Measurements from ENCODE around the gene HOPX. TPM values are rescaled to one million over a fixed set of nuclear protein-coding genes. Genes with fewer than 3 reads are reported as not detected.

HOPX gene
- total RNA-seq, 1 experiment from 2014 or later, result not detected

DNA sequence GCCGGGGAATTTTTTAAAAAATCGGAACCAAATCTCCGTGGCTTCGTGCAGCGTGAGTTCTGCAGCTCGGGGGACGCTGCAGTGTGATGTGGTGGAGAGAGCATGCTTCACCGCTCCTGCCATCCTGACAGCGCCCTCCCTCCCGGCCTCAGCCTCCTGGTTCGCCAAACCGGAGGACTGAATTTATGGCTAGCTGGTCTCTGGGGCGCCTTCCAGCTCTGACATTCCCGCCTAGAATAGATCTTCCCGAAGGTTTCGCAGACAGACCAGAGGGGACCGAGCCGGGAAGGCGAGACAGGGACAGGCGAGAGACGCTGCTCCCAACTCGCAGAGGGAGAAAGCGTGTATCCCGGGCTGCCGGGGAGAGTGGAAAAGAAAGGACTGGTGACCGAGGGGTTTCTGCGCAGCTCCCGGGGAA, 25.9 kb downstream of the HOPX start:
- BruUV-seq (replicated peaks), result no TSS peak
- no peak overlapping the region for H3K27ac ChIP-seq (ENCODE audit: low read depth, low read length, poor library complexity, severe bottlenecking)
- H3K36me3 ChIP-seq (ENCODE audit: insufficient read depth, low read length, poor library complexity, severe bottlenecking), result no peaks in the 10 kb centered on the region
- ChIA-PET CTCF (no interaction called here), POLR2A (ENCODE audit: low non-redundant PET) (no interaction called here)
- TF ChIP-seq, protein P1, sequence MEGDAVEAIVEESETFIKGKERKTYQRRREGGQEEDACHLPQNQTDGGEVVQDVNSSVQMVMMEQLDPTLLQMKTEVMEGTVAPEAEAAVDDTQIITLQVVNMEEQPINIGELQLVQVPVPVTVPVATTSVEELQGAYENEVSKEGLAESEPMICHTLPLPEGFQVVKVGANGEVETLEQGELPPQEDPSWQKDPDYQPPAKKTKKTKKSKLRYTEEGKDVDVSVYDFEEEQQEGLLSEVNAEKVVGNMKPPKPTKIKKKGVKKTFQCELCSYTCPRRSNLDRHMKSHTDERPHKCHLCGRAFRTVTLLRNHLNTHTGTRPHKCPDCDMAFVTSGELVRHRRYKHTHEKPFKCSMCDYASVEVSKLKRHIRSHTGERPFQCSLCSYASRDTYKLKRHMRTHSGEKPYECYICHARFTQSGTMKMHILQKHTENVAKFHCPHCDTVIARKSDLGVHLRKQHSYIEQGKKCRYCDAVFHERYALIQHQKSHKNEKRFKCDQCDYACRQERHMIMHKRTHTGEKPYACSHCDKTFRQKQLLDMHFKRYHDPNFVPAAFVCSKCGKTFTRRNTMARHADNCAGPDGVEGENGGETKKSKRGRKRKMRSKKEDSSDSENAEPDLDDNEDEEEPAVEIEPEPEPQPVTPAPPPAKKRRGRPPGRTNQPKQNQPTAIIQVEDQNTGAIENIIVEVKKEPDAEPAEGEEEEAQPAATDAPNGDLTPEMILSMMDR (conservative IDR thresholded peaks at IDR 0.05; ENCODE audit: low read depth, low read length), result no peak
- peak; percentile 66 for TF ChIP-seq EZH2 (IDR thresholded peaks at IDR 0.05; ENCODE audit: borderline replicate concordance, low read depth, low read length, poor library complexity, severe bottlenecking)
- H3K27me3 ChIP-seq (replicated peaks; ENCODE audit: insufficient read depth, low read depth, low read length, poor library complexity), result peaks cover 50% of the 10 kb centered on the region
- DNase-seq (ENCODE audit: low spot score), result no peak
- H3K4me3 ChIP-seq (ENCODE audit: low read depth, low read length, poor library complexity, severe bottlenecking), result peak overlapping the region; percentile 25
- H3K4me1 ChIP-seq (ENCODE audit: insufficient read depth, low read length, poor library complexity, severe bottlenecking), result no peaks in the 10 kb centered on the region
- intact Hi-C loops (cut with micrococcal nuclease; ENCODE audit: unreplicated experiment), result no loop called here
- no peaks in the 10 kb centered on the region for H3K9me3 ChIP-seq (ENCODE audit: low read depth, low read length, poor library complexity, severe bottlenecking)

DNA sequence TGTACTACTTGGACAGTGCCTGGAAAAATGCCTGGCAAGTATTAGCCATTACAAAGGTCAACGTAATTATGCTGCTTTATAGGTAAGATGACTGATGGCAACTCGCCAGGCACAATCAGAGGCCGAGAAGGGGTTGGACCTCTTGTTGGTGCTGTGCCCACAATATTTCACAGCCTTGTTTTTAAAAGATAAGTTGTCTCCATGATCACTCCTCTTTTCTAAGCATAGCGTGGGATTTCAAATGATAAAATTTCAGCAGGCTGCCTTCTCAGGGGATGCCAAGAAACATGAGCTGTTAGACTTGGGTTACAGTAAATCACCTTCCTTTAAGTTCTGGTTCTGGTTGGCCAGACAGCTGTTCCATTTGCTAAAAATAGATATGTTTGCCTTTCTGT, 26.9 kb downstream of the HOPX start:
- no peak overlapping the region for H3K4me3 ChIP-seq (ENCODE audit: low read depth, low read length, poor library complexity, severe bottlenecking)
- DNase-seq (ENCODE audit: low spot score), result no peak
- H3K36me3 ChIP-seq (ENCODE audit: insufficient read depth, low read length, poor library complexity, severe bottlenecking), result no peaks in the 10 kb centered on the region
- no TSS peak for BruUV-seq (replicated peaks)
- H3K27ac ChIP-seq (ENCODE audit: low read depth, low read length, poor library complexity, severe bottlenecking), result no peak overlapping the region
- CTCF ChIA-PET, result no interaction called here
- H3K4me1 ChIP-seq (ENCODE audit: insufficient read depth, low read length, poor library complexity, severe bottlenecking), result no peaks in the 10 kb centered on the region
- POLR2A ChIA-PET (ENCODE audit: low non-redundant PET), result no interaction called here
- intact Hi-C loops (cut with micrococcal nuclease; ENCODE audit: unreplicated experiment), result no loop called here
- no peaks in the 10 kb centered on the region for H3K9me3 ChIP-seq (ENCODE audit: low read depth, low read length, poor library complexity, severe bottlenecking)
- TF ChIP-seq, protein P1 (conservative IDR thresholded peaks at IDR 0.05; ENCODE audit: low read depth, low read length), result no peak
- no peak for TF ChIP-seq EZH2 (IDR thresholded peaks at IDR 0.05; ENCODE audit: borderline replicate concordance, low read depth, low read length, poor library complexity, severe bottlenecking)
- peaks cover 50% of the 10 kb centered on the region for H3K27me3 ChIP-seq (replicated peaks; ENCODE audit: insufficient read depth, low read depth, low read length, poor library complexity)

DNA sequence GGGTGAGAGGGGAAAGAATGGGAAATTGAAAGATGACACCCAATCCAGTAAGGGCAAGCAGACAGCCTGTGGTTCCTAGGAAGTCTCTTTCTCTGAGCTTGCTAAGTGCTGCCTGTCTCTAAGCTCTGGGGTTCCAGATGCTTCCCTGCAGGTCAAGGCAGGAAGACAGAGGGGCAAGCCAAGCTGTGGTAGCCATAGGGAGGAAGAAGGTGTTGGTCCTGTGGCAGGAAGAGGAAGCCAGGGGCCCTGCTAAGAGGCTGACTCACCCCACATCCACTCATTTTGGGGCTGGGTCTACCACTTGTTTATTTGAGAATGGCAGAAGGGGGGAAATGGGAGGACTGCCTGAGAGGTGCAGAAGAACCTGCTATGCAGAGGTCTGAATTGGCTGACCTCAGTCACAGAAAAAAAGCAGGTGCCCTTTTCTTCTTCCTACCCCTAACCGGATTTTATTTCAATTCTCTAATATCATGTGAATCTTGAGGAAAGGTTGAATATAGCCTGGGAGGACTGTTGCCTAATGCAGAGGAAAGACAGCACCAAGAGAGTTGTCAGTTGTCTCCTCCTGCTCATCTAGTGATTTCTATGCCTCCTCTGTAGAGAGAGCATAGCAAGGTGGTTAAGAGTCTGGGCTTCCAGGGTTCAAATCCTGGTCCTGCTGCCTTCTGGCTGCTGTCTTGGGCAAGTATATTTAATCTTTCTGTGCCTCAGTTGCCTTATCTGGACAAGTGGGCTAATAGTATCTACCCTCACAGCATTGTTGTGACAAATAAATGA, 27.4 kb downstream of the HOPX start:
- H3K27me3 ChIP-seq (replicated peaks; ENCODE audit: insufficient read depth, low read depth, low read length, poor library complexity), result peaks cover 48% of the 10 kb centered on the region
- intact Hi-C loops (cut with micrococcal nuclease; ENCODE audit: unreplicated experiment), result no loop called here
- CTCF ChIA-PET, result no interaction called here

More for the DNA sequence above, 27.4 kb downstream of the HOPX start:
- Histone ChIP-seq H3K36me3 (ENCODE audit: insufficient read depth, low read length, poor library complexity, severe bottlenecking) (no peaks in the 10 kb centered on the region), H3K4me3 (ENCODE audit: low read depth, low read length, poor library complexity, severe bottlenecking) (no peak overlapping the region), H3K27ac (ENCODE audit: low read depth, low read length, poor library complexity, severe bottlenecking) (no peak overlapping the region), H3K9me3 (ENCODE audit: low read depth, low read length, poor library complexity, severe bottlenecking) (no peaks in the 10 kb centered on the region), H3K4me1 (ENCODE audit: insufficient read depth, low read length, poor library complexity, severe bottlenecking) (no peaks in the 10 kb centered on the region)
- POLR2A ChIA-PET (ENCODE audit: low non-redundant PET), result no interaction called here
- TF ChIP-seq EZH2 (IDR thresholded peaks at IDR 0.05; ENCODE audit: borderline replicate concordance, low read depth, low read length, poor library complexity, severe bottlenecking), result no peak
- TF ChIP-seq, protein P1 (conservative IDR thresholded peaks at IDR 0.05; ENCODE audit: low read depth, low read length), result no peak
- no TSS peak for BruUV-seq (replicated peaks)
- no peak for DNase-seq (ENCODE audit: low spot score)
